Cardiac muscle cell (in vitro differentiated cells and primary cell): ENCODE data around the gene TAAR8. TPM values are rescaled to one million over a fixed set of nuclear protein-coding genes. Genes with fewer than 3 reads are reported as not detected.

Experiments used
- DNase-seq, 2 donors: peaks; one replicate each; pipeline versions ENCODE4 v3.0.0 to v3.0.0-alpha.2; 2010 to 2017; ENCODE audit warnings: low read depth in 1 of 2, low spot score in 1 of 2
- H3K27ac ChIP-seq: fragments of 200-600 bp; sonication (generic); 2 replicates; pipeline ENCODE4 v1.5.1; 2016
- H3K27me3 ChIP-seq: fragments of 200-600 bp; sonication (generic); 2 replicates; pipeline ENCODE4 v1.6.0; 2016; ENCODE audit warnings: control low read depth
- H3K36me3 ChIP-seq: fragments of 200-600 bp; sonication (generic); 2 replicates; pipeline ENCODE4 v1.5.1; 2016; ENCODE audit warnings: control low read depth
- H3K4me1 ChIP-seq: fragments of 200-600 bp; sonication (generic); 2 replicates; pipeline ENCODE4 v1.8.1; 2017; ENCODE audit warnings: low read depth, mild to moderate bottlenecking, mixed run types
- H3K4me3 ChIP-seq: fragments of 200-600 bp; sonication (generic); 2 replicates; pipeline ENCODE4 v1.5.1; 2016; ENCODE audit warnings: mild to moderate bottlenecking
- H3K9me3 ChIP-seq: fragments of 200-600 bp; sonication (generic); 2 replicates; pipeline ENCODE4 v1.5.1; 2017; ENCODE audit warnings: low read depth, mild to moderate bottlenecking, control low read depth
- polyA plus RNA-seq: library from polyadenylated mRNA; unstranded; fragments of >200 nt; fragmentation: Nextera tagmentation; extraction: Ambion mirVana; gene quantifications from 2 replicates; pipeline ENCODE4 v1.2.1, GENCODE V29; 2016
- total RNA-seq: library from RNA; depleted of rRNA; stranded (reverse); fragments of >200 nt; gene quantifications from 2 replicates; pipeline ENCODE4 v1.2.3, GENCODE V29; 2016
- TF ChIP-seq, protein P1 (sequence below): IDR thresholded peaks from 2 replicates; pipeline ENCODE4 v1.5.1; 2012; ENCODE audit warnings: low read depth, mild to moderate bottlenecking, low read length

The TAAR8 gene
- total and polyA plus RNA-seq, 2 experiments from 2014 or later: not detected

DNA sequence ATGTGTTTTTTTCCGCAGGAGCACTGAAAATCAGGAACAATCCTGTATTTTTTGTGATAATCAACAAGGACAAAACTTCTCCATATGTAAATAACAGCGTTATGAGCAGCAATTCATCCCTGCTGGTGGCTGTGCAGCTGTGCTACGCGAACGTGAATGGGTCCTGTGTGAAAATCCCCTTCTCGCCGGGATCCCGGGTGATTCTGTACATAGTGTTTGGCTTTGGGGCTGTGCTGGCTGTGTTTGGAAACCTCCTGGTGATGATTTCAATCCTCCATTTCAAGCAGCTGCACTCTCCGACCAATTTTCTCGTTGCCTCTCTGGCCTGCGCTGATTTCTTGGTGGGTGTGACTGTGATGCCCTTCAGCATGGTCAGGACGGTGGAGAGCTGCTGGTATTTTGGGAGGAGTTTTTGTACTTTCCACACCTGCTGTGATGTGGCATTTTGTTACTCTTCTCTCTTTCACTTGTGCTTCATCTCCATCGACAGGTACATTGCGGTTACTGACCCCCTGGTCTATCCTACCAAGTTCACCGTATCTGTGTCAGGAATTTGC is 17.8 kb downstream of the TAAR8 start, which contains the start of gene TAAR6:
Gene TAAR6, plus strand, starts transcription at position 102 of the 557 bp plus-strand sequence. Its CDS starts 0 bp downstream, at position 102.
- Histone ChIP-seq H3K27ac (no peak within 1 kb of the TSS), H3K4me1 (no peaks in the 10 kb centered on the region), H3K36me3 (no peaks in the 10 kb centered on the region), H3K9me3 (no peaks in the 10 kb centered on the region), H3K4me3 (no peak within 1 kb of the TSS), H3K27me3 (no peaks in the 10 kb centered on the region)
- TF ChIP-seq, protein P1, sequence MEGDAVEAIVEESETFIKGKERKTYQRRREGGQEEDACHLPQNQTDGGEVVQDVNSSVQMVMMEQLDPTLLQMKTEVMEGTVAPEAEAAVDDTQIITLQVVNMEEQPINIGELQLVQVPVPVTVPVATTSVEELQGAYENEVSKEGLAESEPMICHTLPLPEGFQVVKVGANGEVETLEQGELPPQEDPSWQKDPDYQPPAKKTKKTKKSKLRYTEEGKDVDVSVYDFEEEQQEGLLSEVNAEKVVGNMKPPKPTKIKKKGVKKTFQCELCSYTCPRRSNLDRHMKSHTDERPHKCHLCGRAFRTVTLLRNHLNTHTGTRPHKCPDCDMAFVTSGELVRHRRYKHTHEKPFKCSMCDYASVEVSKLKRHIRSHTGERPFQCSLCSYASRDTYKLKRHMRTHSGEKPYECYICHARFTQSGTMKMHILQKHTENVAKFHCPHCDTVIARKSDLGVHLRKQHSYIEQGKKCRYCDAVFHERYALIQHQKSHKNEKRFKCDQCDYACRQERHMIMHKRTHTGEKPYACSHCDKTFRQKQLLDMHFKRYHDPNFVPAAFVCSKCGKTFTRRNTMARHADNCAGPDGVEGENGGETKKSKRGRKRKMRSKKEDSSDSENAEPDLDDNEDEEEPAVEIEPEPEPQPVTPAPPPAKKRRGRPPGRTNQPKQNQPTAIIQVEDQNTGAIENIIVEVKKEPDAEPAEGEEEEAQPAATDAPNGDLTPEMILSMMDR: no peak
- DNase-seq: no peak

GRCh38 chr6:132571774-132572173 is 19.3 kb downstream of the TAAR8 start:
- no peaks in the 10 kb centered on the region for H3K9me3 ChIP-seq
- no peak overlapping the region for H3K27ac ChIP-seq
- TF ChIP-seq, protein P1: no peak
- DNase-seq: no peak
- no peak overlapping the region for H3K4me3 ChIP-seq
- H3K36me3 ChIP-seq: no peaks in the 10 kb centered on the region
- H3K4me1 ChIP-seq: no peaks in the 10 kb centered on the region
- no peaks in the 10 kb centered on the region for H3K27me3 ChIP-seq

- DNase-seq: no peak
- Histone ChIP-seq H3K4me1 (no peaks in the 10 kb centered on the region), H3K27me3 (no peaks in the 10 kb centered on the region), H3K4me3 (no peak overlapping the region), H3K36me3 (no peaks in the 10 kb centered on the region), H3K9me3 (no peaks in the 10 kb centered on the region), H3K27ac (no peak overlapping the region)
- TF ChIP-seq, protein P1: no peak
Measured at GRCh38 chr6:132584698-132585097, 32.2 kb downstream of the TAAR8 start.

GRCh38 chr6:132587424-132587823 is 35.0 kb downstream of the TAAR8 start:
- no peaks in the 10 kb centered on the region for H3K36me3 ChIP-seq
- TF ChIP-seq, protein P1: no peak

DNA sequence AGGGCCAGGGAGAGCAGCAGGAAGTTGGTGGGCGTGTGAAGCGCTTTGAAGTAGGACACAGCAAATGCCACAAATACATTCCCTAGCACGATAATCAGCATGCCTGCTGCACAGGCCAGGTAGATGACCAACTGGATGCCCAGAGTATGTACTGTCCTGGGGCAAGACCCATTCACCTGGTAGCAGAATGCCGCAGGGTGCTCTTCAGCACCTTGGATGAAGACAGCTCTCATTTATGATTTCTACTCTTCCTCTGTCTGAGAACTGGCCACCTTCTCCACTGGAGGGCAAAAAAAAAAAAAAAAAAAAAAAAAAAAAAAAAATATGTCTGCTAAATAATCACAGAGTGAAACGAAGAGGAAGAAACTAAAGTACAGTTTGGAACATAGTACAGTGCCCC is 37.0 kb downstream of the TAAR8 start, which contains the start of gene TAAR5:
Gene TAAR5, minus strand, starts transcription at position 288 of the 400 bp plus-strand sequence. Its CDS starts 55 bp downstream, at position 233.
- DNase-seq: no peak
- Histone ChIP-seq H3K4me1 (no peaks in the 10 kb centered on the region), H3K27ac (no peak within 1 kb of the TSS), H3K27me3 (no peaks in the 10 kb centered on the region), H3K4me3 (no peak within 1 kb of the TSS), H3K36me3 (no peaks in the 10 kb centered on the region), H3K9me3 (no peaks in the 10 kb centered on the region)
- TF ChIP-seq, protein P1: no peak

More at GRCh38 chr6:132587424-132587823, 35.0 kb downstream of the TAAR8 start:
- DNase-seq: no peak
- H3K27ac ChIP-seq: no peak overlapping the region
- H3K9me3 ChIP-seq: no peaks in the 10 kb centered on the region
- no peaks in the 10 kb centered on the region for H3K4me1 ChIP-seq
- H3K4me3 ChIP-seq: no peak overlapping the region
- no peaks in the 10 kb centered on the region for H3K27me3 ChIP-seq
